Esophagus (tissue), 2 donors: Measurements from ENCODE around the gene CCL27. TPM values are rescaled to one million over a fixed set of nuclear protein-coding genes. Genes with fewer than 3 reads are reported as not detected.

Experiments used
- H3K27ac ChIP-seq, 2 donors: one replicate each; pipeline ENCODE4 v1.5.1; 2013; ENCODE audit warnings: low read depth in 2 of 2, mild to moderate bottlenecking in 2 of 2, inconsistent platforms in 1 of 2, low read length in 1 of 2, moderate library complexity in 1 of 2
- H3K27me3 ChIP-seq, 2 donors: one replicate each; pipeline ENCODE4 v1.6.1; 2013; ENCODE audit warnings: low read length in 2 of 2, control low read depth in 1 of 2, mild to moderate bottlenecking in 1 of 2; ENCODE audit not compliant: insufficient read depth in 2 of 2, control insufficient read depth in 1 of 2
- H3K36me3 ChIP-seq, 2 donors: one replicate each; pipeline ENCODE4 v1.6.1; 2013; ENCODE audit warnings: low read length in 1 of 2; ENCODE audit not compliant: control insufficient read depth in 2 of 2, insufficient read depth in 2 of 2
- H3K4me1 ChIP-seq, 2 donors: one replicate each; pipeline ENCODE4 v1.6.1; 2013; ENCODE audit warnings: low read length in 1 of 2; ENCODE audit not compliant: control insufficient read depth in 2 of 2, insufficient read depth in 2 of 2
- H3K4me3 ChIP-seq, 2 donors: one replicate each; pipeline ENCODE4 v1.5.1; 2013; ENCODE audit warnings: low read length in 2 of 2, mild to moderate bottlenecking in 2 of 2, low read depth in 1 of 2, moderate library complexity in 1 of 2
- H3K9me3 ChIP-seq, 2 donors: one replicate each; pipeline ENCODE4 v1.6.1; 2013; ENCODE audit warnings: mild to moderate bottlenecking in 2 of 2, low read depth in 1 of 2, low read length in 1 of 2, moderate library complexity in 1 of 2; ENCODE audit not compliant: control insufficient read depth in 2 of 2, insufficient read depth in 1 of 2
- WGBS, 2 donors: extraction: QIAGEN DNeasy Blood & Tissue Kit; methylation state at CpG; one replicate each; pipeline ENCODE4 v1.1.7; 2013; 5-methylcytosine and 5-hydroxymethylcytosine counted together
- polyA plus RNA-seq, 2 donors: library from polyadenylated mRNA; stranded (reverse); fragments of 200-250 nt; gene quantifications; one replicate each; pipeline ENCODE4 v1.2.3, GENCODE V29; 2013
- donor health status: healthy with polysubstance abuse.
- donor health status: Bipolar disorder and iron deficiency.

Gene CCL27
- polyA plus RNA-seq, 2 donors = 0.16 to 0.58 TPM

DNA sequence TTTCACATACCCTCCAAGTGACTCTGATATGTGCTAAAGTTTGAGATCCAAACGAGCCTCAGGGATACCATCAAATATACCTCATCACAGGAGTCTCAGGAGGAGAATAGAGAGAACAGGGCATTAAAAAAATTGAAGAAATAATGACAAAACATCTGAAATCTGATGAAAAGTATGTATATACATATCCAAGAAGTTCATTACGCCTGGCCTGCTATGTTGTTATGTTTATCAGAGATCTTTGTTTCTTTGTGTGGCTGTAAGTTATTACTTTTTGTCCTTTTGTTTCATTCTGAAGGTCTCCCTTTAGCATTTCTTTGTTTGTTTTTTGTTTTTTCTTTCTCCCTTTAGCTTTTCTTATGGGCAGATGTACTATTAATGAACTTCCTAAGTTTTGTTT is 31.1 kb upstream of the CCL27 start:
- Histone ChIP-seq H3K4me3 (no peak overlapping the region), H3K4me1 (peaks cover 0 to 5% of the 10 kb centered on the region in 2 donors), H3K27me3 (no peaks in the 10 kb centered on the region), H3K9me3 (no peaks in the 10 kb centered on the region), H3K36me3 (no peaks in the 10 kb centered on the region), H3K27ac (no peak overlapping the region)
- 81 to 85% methylated on average over 2 of the region's 2 CpGs for WGBS, 2 donors

- 87 to 90% methylated on average over 5 of the region's 5 CpGs for whole genome bisulfite sequencing, 2 donors
- Histone ChIP-seq H3K27ac (no peak overlapping the region), H3K4me1 (peaks cover 0 to 5% of the 10 kb centered on the region in 2 donors), H3K27me3 (no peaks in the 10 kb centered on the region), H3K36me3 (no peaks in the 10 kb centered on the region), H3K4me3 (no peak overlapping the region), H3K9me3 (no peaks in the 10 kb centered on the region)
These were observed 29.5 kb upstream of the CCL27 start for GRCh38 chr9:34691936-34692315.

- no peaks in the 10 kb centered on the region for H3K9me3 ChIP-seq
- H3K4me3 ChIP-seq = no peak within 1 kb of the TSS
- H3K27ac ChIP-seq = no peak within 1 kb of the TSS
- H3K36me3 ChIP-seq = no peaks in the 10 kb centered on the region
- H3K27me3 ChIP-seq = no peaks in the 10 kb centered on the region
- H3K4me1 ChIP-seq = peaks cover 0 to 5% of the 10 kb centered on the region in 2 donors
- WGBS, 2 donors = 34 to 41% methylated on average over 6 of the region's 6 CpGs
These were observed 28.8 kb upstream of the CCL27 start, which contains the start of gene CCL19 for GRCh38 chr9:34690983-34691935. Gene CCL19 (minus strand): TSS chr9:34691276. CDS start chr9:34691139, 137 bp downstream.

- H3K9me3 ChIP-seq = no peaks in the 10 kb centered on the region
- no peaks in the 10 kb centered on the region for H3K36me3 ChIP-seq
- H3K4me3 ChIP-seq = no peak overlapping the region
- H3K27ac ChIP-seq = no peak overlapping the region
- H3K27me3 ChIP-seq = no peaks in the 10 kb centered on the region
- peaks cover 0 to 5% of the 10 kb centered on the region in 2 donors for H3K4me1 ChIP-seq
- WGBS, 2 donors = 70 to 87% methylated on average over 8 of the region's 8 CpGs
These were observed 27.1 kb upstream of the CCL27 start for GRCh38 chr9:34689512-34689911.

GRCh38 chr9:34689116-34689470 is 26.6 kb upstream of the CCL27 start:
- Histone ChIP-seq H3K27me3 (no peaks in the 10 kb centered on the region), H3K4me3 (no peak overlapping the region), H3K27ac (no peak overlapping the region), H3K9me3 (no peaks in the 10 kb centered on the region), H3K36me3 (no peaks in the 10 kb centered on the region), H3K4me1 (peaks cover 0 to 5% of the 10 kb centered on the region in 2 donors)
- WGBS, 2 donors = 59 to 61% methylated on average over 4 of the region's 4 CpGs

- H3K27me3 ChIP-seq = no peaks in the 10 kb centered on the region
- no peak overlapping the region for H3K27ac ChIP-seq
- no peaks in the 10 kb centered on the region for H3K9me3 ChIP-seq
- 64 to 75% methylated on average over 5 of the region's 5 CpGs for WGBS, 2 donors
- peaks cover 0 to 5% of the 10 kb centered on the region in 2 donors for H3K4me1 ChIP-seq
- H3K4me3 ChIP-seq = no peak overlapping the region
- no peaks in the 10 kb centered on the region for H3K36me3 ChIP-seq
These were observed 26.1 kb upstream of the CCL27 start for GRCh38 chr9:34688329-34689115.

GRCh38 chr9:34687276-34688030 is 25.0 kb upstream of the CCL27 start:
- no peaks in the 10 kb centered on the region for H3K9me3 ChIP-seq
- H3K4me3 ChIP-seq = no peak overlapping the region
- H3K27me3 ChIP-seq = no peaks in the 10 kb centered on the region
- H3K27ac ChIP-seq = no peak overlapping the region
- WGBS, 2 donors = 79 to 86% methylated on average over 10 of the region's 10 CpGs
- peaks cover 0 to 5% of the 10 kb centered on the region in 2 donors for H3K4me1 ChIP-seq
- H3K36me3 ChIP-seq = no peaks in the 10 kb centered on the region

DNA sequence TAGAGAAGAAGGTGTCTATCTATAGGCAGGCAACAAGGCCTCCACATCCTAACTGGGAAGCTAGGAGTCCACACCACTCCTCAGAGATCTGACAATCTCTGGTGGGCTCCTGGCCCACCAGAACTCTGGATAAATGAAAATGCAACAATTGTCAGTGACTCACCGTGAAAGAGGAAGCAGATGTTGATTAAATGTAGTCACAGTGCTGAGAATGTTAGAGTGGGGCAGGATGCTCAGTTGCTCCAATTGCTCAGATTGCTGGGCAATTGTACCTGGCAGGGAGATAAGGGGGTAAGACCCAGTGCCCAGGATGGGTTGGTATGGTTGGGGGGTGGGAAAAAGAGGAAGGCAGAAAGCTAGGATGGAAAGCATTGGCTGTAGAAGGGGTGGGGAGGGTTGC is 24.3 kb upstream of the CCL27 start:
- Histone ChIP-seq H3K4me3 (no peak overlapping the region), H3K4me1 (peaks cover 0 to 5% of the 10 kb centered on the region in 2 donors), H3K27ac (no peak overlapping the region), H3K27me3 (no peaks in the 10 kb centered on the region), H3K36me3 (no peaks in the 10 kb centered on the region), H3K9me3 (no peaks in the 10 kb centered on the region)
- WGBS, 2 donors = 55 to 74% methylated on average over 1 of the region's 1 CpG

DNA sequence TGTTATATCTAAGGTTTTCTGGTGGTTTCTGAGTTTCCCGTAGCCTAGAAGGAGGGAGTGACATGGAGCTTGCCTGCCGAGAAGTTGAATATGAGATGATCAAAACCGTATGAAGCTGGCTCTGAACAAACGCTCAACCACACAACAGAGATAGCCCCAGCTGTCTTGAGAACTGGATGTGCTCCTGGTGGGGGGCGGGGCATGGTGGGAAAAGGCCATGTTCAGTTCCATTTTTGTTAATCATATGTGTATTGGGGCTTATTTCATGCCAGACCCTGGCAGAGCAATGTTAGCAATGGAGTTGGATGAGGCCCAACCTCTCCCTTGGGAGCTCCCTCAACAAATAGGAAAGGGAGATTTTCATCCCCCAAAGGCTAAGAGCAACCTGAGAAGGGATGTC is 23.8 kb upstream of the CCL27 start:
- no peak overlapping the region for H3K4me3 ChIP-seq
- H3K27me3 ChIP-seq = no peaks in the 10 kb centered on the region
- WGBS, 2 donors = 81 to 82% methylated on average over 5 of the region's 5 CpGs
- H3K27ac ChIP-seq = no peak overlapping the region
- H3K9me3 ChIP-seq = no peaks in the 10 kb centered on the region
- H3K36me3 ChIP-seq = no peaks in the 10 kb centered on the region
- peaks cover 0 to 5% of the 10 kb centered on the region in 2 donors for H3K4me1 ChIP-seq
